GM18519 (cell line): Measurements from ENCODE around the gene DNMT3B.
"Not testable (repeated sequence)": the region's sequence is repeated elsewhere in the genome, so short reads cannot be mapped to it uniquely, and the experiment has no call there.

ENCODE experiments used
- ATAC-seq: cut with Tn5 transposase; IDR thresholded peaks from one replicate; pipeline ENCODE4 v1.9.1; 2021; ENCODE audit warnings: mild to moderate bottlenecking, moderate library complexity; ENCODE audit not compliant: unreplicated experiment, low FRiP score

The DNMT3B gene

DNA sequence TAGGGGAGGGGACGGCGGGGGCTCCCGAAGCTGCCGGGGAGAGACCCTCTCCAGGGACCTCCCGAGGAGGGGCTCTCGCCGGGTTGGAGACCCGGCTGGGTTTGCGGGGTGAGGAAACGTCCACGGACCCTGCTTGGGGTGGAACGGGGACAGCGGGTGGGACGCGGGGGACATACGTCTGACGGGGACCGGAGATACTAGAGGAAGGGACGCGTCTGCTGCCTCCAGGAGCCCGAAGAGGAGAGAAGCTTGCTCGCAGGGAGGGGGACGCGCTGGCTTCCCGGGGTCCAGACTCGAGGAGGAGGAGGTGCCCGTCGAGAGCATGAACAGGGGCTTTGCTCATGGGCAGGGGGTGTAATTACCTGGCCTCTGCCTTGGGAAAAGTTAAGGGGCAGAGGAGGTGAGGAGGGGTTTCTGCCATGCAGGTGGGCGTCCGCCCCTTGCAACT, 593 bp downstream of the DNMT3B start:
- no peak for ATAC-seq

DNA sequence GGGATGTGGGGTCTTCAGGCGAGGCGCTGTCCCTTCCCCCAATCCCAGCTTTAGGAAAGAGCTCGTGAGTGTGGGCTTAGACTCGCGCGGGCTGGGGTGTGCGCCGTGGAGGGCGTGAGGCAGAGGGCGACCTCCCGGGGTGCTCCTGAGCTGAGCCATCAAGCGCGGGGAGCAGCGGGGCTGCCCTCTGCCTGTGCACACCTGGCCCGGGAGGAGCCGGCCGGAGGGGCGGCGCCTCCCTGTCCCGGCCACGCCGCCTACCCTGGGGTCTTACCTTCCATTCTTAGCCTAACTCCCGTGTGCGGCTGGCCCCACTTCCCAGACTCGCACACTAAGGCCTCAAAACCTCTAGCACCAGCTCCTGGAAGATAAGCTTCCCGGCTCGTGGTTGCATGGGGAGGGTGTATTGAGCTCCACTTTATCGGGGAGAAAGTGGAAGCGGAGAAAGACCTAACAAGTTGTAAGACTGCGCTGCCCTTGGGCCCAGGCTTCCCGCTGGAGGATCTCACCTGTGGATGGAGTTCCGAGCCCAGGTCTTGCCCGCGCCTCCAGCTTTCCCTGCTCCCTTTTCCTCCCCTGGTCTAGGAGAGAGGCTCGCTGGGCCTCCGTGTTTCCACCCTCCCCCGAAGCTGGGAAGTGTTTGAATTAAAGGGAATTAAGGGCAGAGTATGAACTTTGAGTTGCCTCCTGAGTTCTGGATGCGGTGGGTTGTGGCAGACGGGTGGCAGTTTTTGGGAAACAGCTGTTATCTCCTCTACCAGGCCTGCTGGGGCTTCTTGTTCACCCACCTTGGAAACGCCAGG, 1.2 kb downstream of the DNMT3B start:
- no peak for ATAC-seq

DNA sequence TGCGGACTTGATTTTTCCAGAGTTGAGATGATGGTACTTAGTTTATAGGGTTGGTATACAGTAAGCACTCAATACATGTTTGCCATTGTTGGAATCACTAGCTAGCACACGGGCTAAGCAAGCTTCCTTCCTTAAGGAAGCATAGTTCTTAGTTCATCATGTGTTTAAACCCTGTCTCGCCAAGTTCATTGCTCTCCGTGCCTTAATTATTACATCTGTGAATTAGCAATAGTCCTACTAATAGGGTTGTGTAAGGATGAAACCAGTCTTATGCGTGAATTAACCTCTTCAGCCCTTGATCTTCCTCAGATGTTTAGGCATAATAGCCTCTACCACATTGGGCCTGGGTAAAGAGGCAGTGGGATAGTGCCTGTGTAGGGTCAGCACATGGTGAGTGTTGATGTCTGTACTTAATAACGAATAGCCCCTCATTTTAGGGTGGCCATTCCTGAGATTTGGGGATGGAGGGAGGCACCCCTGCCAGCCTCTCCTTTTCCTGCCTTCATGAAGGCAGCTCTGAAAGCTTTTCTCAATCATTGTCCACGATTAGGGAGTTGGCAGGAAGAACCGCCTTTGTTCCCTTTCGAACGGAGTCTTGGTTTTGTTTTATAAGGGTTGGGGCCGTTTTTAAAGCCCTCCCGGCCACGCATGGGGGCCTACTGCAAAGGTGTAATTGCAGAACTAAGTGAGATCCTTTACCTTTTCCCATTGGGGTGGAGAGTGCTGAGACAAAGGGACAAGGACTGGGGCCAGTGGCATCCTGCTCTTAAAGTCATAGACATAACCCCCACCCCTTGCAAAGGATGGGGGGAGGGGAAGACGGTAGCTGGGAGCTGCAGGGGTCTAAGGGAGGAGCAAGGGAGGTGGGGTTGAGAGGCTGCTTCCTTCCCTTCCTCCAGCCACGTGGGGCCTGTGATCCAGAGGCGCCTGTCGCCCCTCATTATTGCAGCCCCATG, 2.1 kb downstream of the DNMT3B start:
- ATAC-seq: no peak

DNA sequence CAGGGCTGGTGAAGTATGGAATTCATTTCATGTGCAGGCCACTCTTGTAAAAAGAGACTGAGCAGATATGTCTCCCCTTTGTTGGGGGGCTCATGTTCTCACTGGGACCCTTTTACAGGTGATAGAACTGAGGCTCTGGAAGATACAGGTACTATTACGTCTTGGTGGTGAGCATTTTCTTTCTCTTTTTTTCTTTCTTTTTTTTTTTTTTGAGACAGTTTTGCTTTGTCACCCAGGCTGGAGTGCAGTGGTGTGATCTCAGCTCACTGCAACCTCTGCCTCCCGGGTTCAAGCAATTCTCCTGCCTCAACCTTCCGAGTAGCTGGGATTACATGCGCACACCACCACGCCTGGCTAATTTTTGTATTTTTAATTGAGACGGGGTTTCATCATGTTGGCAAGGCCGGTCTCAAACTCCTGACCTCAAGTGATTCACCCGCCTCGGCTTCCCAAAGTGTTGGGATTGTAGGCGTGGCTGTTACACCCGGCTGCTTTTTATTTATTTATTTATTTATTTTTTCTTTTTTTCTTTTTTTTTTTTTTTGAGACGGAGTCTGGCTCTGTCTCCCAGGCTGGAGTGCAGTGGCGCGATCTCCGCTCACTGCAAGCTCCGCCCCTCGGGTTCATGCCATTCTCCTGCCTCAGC, 3.2 kb downstream of the DNMT3B start:
- not testable (repeated sequence) for ATAC-seq

DNA sequence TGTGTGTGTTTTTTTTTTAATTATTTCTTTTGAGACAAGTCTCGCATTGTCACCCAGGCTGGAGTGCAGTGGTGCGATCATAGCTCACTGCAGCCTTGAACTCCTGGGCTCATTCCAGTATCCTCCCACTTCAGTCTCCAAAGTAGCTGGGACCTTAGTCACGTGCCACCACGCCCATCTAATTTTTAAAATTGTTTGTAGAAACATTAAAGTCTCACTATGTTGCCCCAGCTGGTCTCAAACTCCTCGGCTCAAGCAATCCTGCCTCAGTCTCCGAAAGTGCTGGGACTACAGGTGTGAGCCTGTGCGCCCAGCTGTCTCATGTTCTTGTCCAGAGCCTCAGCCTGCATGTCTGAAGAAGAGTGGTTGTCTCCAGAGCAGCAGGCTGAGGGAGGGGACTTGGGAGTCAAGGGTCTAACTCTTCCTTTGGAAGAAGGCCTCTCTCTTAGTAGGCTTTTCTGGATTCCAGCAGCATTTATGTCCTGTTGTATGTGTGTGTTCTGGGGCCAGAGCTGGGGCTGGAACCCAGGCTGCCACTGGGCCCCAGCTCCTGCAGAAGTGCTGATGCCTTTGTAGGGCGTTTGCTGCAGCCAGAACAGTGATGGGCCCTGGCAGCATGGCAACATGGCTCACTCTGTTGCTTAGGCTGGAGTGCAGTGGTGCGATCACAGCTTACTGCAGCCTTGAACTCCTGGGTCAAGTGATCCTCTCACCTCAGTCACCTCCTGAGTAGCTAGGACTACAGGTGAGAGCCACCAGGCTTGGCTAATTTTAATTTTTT, 5.4 kb downstream of the DNMT3B start:
- no peak for ATAC-seq

DNA sequence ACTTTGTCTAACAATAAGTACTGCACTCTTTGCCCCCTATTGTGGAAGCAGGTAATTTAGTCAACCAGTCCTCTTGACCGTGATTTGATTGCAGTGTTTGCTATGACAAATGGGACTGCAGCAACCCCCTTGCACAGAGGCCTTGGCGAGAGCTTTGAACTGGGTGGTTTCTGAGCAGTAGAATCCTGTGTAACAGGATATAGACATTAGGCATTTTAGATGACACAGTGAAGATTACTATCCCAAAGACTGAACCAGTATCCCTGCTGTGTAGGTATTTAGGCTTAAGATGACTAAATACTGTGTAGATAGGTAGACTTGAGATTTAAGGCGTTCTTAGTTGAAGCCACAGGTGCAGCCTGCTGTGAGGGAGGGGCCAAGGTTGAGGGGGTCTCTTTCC, 9.9 kb downstream of the DNMT3B start:
- no peak for ATAC-seq

DNA sequence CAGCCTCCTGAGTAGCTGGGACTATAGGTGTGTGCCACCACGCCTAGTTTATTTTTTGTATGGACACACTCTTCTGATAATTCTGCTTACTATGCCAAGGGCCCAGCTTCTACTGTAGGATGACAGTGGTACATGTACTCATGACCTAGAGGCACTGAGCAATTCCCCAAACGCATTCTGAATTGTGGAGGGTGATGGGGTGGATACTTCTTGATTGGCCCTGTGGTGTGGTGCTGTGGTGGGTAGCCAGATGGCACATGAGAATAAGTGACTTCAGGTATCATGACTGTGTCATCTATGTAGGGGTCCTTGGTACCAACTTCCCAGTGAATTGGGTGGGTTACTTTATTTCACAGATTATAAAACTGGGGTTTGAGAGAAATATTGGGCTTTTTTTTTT, 11.0 kb downstream of the DNMT3B start:
- no peak for ATAC-seq

DNA sequence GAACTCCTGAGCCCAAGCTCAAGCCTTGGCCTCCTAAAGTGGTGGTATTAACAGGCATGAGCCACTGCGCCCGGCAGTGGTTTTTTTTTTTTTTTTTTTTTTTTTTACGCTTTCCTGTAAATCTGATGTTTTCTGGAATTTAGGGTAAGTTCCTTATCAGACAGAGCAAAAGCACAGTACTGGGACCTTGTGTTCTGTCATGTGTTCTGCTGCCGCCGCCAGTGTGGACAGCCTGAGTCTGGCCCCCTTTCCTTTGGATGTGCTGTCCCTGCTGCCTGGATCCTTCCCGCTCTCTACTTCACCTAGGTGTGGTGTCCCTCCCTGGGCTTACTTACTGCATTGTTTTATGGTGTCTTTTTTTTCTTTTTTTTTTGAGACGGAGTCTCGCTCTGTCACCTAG, 11.7 kb downstream of the DNMT3B start:
- ATAC-seq: no peak

DNA sequence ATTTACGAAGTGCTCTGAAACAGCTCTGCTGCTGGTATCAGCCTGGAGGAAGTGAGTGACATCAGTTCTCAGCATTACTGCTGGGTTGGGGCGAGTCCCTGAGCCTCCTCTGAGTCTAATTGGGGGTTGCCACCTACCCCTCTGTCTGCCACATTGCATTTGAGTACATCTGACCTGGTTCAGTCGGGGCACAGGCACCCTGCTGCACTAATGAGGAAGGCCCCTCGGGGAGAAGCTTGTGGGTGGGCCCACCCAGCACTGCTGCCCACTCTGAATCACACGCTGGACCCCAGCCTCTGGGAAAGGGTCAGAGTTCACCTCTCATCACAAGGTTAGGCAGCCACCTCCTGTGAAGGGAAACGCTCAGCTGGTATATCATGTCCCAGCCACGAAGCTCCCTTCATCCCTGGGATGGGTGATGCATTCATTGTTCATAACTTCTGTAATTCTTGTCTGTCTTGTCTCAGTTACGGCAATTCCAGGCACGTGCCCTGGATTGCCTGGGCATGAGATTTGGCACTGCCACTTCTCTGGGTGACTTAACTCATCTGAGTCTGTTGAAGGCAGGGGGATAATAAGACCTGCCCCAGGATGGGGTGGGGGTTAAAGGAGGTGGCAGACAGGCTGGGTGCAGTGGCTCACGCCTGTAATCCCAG, 13.3 kb downstream of the DNMT3B start:
- no peak for ATAC-seq

DNA sequence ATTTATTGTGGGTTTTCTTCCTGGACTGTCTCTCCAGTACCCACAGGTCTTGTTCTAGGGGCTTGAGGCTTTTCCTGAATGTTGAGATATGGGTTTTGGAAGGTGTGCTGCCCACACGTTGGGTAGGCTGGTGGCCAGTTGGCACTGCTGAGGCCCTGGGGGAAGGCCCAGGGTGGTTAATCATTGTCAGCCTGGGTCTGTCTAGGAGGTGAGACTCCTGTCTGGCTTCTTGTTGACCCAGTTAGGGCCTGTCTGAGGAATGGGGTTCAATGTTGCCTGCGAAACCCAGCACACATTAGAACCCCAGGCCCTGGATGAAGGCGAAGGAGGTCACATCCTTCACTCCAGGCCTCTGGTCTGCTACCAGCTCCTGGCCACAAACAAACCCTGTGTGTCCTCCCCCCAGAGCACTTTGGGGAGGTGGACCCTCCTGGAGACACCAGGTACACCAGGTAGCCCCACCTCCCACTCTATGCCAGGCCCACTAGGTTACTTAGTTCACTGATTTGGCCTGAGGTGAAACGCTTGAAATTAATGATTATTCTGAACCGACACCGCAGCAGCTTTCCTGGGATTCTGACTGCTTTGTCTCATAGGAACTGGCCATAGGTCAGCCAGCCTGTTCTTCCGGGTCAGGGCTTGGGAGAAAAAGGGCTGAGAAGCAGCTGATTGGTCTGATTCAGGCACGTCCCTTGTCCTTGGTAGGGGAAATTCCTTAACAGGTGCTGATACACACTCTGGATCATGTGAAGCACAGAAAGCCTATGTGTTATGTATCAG, 15.2 kb downstream of the DNMT3B start:
- no peak for ATAC-seq

DNA sequence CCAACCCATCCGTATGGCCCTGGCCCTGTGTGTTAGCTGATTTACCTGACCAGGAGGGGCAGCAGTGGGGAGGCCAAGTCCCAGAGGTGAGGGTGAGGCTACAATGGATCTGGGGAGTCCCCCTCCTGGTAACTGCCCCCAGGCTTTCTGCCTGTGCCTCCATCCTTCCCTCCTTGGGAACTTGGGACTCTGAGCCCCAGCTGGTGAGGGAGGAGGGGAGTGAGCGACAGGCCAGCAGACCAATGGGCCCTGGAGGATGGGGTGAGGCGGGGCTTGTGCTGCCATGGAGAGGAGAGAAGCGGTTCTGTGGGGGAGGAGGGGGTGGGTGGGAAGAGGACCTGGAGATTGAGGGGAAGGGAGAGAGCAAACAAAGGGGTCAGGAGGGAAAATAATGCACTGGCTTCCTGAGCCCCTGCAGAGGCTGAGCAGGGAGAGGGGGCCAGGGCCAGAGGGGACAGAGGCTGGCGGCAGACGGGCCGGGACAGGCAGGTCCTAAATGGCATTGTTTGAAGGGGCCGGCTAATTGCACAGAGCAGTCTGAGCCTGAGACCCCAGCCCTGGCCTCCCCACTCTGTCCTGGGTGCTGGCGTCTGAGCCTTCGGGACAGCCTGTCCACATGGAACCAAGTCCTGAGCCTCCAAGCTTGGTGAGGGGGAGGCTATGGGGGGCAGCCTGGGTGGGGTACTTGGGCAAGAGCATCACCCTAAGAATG, 17.5 kb downstream of the DNMT3B start:
- ATAC-seq: no peak

DNA sequence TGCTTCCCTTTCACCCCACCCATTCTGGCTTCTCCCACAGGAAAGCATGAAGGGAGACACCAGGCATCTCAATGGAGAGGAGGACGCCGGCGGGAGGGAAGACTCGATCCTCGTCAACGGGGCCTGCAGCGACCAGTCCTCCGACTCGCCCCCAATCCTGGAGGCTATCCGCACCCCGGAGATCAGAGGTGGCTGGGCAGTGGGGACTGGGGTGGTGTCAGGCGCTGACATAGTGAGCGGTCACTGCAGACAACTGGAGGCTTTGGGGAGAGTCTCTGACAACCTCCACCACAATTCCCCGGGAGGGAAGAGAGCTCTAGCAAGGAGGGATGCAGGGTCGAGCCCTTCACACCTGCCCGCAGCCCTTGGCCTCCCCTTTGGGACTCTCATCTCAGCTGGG, 18.1 kb downstream of the DNMT3B start:
- no peak for ATAC-seq

DNA sequence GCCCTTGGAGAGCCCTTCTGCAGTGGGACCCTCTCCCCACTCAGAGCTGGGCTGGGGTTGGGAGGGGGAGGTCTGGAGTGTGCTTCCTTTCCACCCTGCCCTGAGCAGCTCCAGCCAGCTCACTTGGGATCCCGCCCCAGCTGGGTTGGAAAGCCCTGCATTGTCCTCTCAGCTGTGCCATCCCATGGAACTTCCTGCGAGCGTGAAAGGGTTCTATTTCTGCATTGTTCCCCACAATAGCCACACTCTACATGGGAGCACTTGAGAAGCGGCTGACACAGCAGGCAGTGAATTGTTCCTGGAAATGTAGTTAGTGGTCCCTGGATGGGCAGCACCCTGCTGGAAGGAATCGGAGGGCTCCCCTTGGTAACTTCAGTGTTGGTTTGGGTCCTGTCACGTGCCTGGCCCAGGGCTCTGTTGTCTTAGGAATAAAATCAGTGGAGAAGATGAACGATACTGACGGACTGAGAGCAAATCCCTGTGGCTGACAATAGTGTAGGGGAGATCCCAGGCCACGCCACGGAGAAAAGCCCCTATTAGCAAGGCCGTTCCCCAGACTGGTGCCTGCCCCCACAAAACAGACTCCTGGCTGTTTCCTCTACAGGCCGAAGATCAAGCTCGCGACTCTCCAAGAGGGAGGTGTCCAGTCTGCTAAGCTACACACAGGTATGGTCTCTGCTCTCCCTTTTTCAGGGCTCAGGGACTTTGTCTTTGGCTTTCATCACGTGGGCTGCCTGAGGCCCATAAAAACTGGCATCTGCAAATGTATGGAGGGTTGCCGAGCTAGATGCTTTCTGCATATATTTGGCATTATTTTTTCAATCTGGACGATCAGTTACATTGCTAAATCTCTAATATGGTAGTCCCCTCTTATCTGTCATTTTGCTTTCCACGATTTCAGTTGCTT, 18.8 kb downstream of the DNMT3B start:
- ATAC-seq: no peak

DNA sequence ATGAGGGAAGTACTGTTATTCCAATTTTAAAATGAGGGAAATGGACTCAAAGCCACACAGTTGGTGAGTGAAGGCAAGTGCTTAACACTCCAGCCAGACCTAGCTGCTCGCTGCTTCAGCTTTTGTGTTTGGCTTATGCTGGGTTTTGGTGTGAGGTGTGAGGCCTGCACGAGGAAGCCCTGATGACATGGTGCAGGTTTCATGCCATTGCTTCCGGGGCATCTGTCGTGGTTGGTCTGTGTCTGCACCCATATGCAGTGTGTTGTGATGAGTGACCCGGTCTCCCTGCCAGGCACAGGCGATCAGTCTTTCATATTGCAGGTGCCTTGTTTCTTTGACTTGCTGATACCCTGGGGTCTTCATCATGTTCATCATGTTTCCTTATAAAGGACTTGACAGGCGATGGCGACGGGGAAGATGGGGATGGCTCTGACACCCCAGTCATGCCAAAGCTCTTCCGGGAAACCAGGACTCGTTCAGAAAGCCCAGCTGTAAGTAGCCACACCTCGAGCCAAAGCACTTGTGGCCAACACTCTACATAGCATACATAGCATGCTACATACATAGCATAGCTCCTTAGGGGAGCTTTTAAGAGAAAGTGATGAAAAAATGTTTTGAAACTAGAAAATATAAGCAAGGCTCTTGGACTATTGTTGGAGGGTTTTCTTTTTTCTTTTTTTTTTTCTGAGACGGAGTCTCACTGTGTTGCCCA, 22.3 kb downstream of the DNMT3B start:
- no peak for ATAC-seq

DNA sequence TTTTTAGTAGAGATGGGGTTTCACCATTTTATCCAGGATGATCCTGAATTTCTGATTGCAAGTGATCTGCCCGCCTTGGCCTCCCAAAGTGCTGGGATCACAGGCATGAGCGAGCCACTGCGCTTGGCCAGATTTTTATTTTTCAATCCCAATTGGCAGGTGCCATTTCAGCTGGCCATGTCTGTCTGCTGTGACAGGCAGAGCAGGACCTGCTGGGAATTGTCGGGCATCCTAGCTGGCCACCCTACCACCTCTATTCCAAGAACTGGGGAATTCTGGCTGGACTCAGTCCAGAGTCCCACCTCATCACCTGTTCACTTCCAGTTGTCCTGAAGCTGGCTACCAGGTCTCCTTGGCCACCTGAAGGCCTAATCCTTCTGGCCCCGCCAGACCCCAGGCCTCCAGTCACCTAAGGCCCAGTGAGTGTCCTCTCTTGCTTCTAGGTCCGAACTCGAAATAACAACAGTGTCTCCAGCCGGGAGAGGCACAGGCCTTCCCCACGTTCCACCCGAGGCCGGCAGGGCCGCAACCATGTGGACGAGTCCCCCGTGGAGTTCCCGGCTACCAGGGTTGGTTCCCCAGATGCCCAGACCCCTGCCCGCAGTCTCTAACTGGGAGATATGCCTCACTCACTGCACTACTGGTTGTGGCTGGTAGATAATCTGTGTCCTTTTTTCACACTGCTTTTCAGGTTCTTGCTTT, 24.0 kb downstream of the DNMT3B start:
- ATAC-seq: no peak

DNA sequence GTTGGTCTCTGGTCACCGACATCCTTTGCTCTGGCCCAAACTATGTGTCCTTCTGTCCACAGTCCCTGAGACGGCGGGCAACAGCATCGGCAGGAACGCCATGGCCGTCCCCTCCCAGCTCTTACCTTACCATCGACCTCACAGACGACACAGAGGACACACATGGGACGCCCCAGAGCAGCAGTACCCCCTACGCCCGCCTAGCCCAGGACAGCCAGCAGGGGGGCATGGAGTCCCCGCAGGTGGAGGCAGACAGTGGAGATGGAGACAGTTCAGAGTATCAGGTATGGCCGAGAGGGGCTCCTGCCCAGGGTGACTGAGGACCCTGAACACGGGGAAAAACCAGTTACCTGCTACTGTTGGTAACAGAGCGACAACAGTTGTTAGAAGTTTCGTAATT, 25.0 kb downstream of the DNMT3B start:
- no peak for ATAC-seq
